BE2C (cell line): ENCODE results near the gene SLC8B1.

Source experiments
- DNase-seq: peaks from one replicate; pipeline ENCODE4 v3.0.0-alpha.2; 2020
- H3K27me3 ChIP-seq: fragments of 250-450 bp; sonication (Bioruptor Pico); 2 replicates; pipeline ENCODE4 v1.5.1; 2020; ENCODE audit warnings: mild to moderate bottlenecking
- H3K36me3 ChIP-seq: fragments of 250-450 bp; sonication (Bioruptor Pico); 2 replicates; pipeline ENCODE4 v1.5.1; 2020; ENCODE audit warnings: mild to moderate bottlenecking
- H3K4me1 ChIP-seq: fragments of 250-450 bp; sonication (Bioruptor Pico); 2 replicates; pipeline ENCODE4 v1.5.1; 2020
- H3K4me3 ChIP-seq: 2 replicates; pipeline ENCODE4 v1.5.1; 2011; ENCODE audit warnings: low read depth, low read length
- H3K9me3 ChIP-seq: fragments of 250-450 bp; sonication (Bioruptor Pico); 2 replicates; pipeline ENCODE4 v1.5.1; 2020
- TF ChIP-seq, protein P1 (sequence below): IDR thresholded peaks from 2 replicates; pipeline ENCODE4 v1.5.1; 2012; ENCODE audit warnings: mild to moderate bottlenecking, low read depth, low read length

SLC8B1 gene

DNA sequence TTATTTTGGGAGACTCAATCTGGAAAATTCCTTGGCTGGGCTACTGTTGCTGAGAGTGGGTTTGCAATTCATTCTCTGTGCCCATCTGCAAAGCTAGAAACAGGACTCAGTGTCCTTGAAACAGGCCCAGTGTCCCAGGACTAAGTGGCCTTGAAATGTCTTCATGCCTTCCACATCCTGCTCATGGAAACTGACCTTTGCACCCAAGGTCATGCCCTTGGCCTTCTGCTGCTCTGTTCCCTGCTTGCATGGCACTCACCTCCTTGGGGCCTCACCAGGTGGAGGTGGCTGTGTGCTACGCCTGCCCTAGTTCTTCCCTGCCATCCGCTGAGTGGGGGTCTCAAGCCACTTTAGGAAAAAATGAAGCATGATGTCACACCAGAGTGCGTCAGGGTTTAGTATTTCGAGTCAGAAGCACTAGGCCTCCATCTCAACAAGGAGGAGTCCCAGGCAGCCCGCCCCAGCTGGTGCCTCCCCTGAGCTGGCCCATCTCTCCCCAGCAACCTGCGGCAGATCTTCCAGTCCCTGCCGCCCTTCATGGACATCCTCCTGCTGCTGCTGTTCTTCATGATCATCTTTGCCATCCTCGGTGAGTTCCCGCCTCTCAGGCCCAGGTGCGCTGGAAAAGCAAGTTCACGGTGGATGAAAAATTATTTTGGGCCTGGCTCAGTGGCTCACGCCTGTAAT, 65.5 kb downstream of the SLC8B1 start:
- Histone ChIP-seq H3K27me3 (no peaks in the 10 kb centered on the region), H3K36me3 (peaks cover 13% of the 10 kb centered on the region), H3K9me3 (no peaks in the 10 kb centered on the region), H3K4me3 (no peak overlapping the region), H3K4me1 (peaks cover 9% of the 10 kb centered on the region)
- TF ChIP-seq, protein P1, sequence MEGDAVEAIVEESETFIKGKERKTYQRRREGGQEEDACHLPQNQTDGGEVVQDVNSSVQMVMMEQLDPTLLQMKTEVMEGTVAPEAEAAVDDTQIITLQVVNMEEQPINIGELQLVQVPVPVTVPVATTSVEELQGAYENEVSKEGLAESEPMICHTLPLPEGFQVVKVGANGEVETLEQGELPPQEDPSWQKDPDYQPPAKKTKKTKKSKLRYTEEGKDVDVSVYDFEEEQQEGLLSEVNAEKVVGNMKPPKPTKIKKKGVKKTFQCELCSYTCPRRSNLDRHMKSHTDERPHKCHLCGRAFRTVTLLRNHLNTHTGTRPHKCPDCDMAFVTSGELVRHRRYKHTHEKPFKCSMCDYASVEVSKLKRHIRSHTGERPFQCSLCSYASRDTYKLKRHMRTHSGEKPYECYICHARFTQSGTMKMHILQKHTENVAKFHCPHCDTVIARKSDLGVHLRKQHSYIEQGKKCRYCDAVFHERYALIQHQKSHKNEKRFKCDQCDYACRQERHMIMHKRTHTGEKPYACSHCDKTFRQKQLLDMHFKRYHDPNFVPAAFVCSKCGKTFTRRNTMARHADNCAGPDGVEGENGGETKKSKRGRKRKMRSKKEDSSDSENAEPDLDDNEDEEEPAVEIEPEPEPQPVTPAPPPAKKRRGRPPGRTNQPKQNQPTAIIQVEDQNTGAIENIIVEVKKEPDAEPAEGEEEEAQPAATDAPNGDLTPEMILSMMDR, result no peak
- DNase-seq, result no peak

- H3K9me3 ChIP-seq, result no peaks in the 10 kb centered on the region
- no peak overlapping the region for H3K4me3 ChIP-seq
- peaks cover 9% of the 10 kb centered on the region for H3K4me1 ChIP-seq
- no peak for DNase-seq
- peaks cover 10% of the 10 kb centered on the region for H3K36me3 ChIP-seq
- H3K27me3 ChIP-seq, result no peaks in the 10 kb centered on the region
- TF ChIP-seq, protein P1, result no peak
These were observed 66.3 kb downstream of the SLC8B1 start for GRCh38 chr12:113268621-113269020.

DNA sequence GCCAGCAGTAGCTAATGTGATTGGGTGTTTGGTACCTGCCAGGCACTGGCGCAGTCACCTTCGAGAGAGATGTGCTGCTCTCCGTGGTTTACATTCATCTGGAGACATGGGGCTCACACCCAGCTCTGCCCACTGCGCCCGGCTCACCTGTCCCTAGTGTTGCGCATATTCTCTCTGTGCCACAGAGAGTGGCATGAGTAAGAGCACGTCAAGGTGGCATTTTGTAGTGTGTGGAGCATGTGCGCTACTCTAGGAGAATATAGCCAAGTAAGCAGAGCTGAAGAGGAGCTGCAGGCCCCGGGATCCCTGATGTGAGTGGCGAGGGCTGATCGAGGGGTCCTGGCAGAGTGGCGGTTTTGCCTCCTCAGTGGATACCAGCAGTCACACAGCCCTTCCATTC, 66.8 kb downstream of the SLC8B1 start:
- no peak overlapping the region for H3K4me3 ChIP-seq
- peaks cover 9% of the 10 kb centered on the region; the same call in 1 of the 2 replicates for H3K36me3 ChIP-seq
- no peaks in the 10 kb centered on the region for H3K9me3 ChIP-seq
- DNase-seq, result no peak
- H3K4me1 ChIP-seq, result peaks cover 9% of the 10 kb centered on the region
- TF ChIP-seq, protein P1, result no peak
- no peaks in the 10 kb centered on the region for H3K27me3 ChIP-seq

GRCh38 chr12:113267621-113268020, 67.3 kb downstream of the SLC8B1 start:
- H3K36me3 ChIP-seq, result peaks cover 9% of the 10 kb centered on the region; the same call in 1 of the 2 replicates
- TF ChIP-seq, protein P1, result no peak

DNA sequence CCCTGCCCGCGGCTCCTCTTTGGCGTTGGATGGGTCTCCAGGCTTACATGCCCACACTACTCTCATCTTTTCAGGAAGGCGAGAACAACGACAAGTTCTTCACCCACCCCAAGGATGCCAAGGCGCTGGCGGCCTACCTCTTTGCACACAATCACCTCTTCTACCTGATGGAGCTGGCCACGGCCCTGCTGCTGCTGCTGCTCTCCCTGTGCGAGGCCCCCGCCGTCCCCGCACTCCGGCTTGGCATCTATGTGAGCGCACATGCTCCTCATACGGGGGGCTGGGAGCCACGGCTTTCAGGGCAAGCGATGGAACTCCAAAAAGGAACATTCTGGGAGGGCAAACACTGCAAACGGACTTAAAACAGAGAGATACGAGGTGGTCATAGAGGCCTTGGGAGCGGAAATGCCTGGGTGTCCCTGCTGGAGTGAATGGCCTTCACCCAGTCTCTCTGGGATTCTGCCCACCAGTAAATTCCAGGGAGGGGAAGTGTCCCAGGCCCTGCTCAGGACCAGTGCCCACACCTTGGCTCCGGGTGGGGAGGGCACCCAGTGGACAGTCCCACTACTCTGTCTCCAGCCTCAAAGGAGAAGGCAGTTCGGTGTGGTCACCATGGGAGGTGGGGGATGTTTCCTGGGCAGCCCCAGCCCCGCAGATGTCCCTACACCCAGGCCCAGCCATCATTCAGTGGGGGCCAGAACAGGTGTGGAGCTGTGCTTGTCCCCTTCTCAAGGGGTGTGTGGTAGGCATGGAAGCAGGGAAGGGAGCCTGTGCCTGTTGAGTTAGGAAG, 68.6 kb downstream of the SLC8B1 start:
- TF ChIP-seq, protein P1, result no peak
- Histone ChIP-seq H3K36me3 (peaks cover 9% of the 10 kb centered on the region; the same call in 1 of the 2 replicates), H3K4me1 (no peaks in the 10 kb centered on the region)

More at GRCh38 chr12:113267621-113268020, 67.3 kb downstream of the SLC8B1 start:
- H3K4me1 ChIP-seq, result peaks cover 9% of the 10 kb centered on the region
- DNase-seq, result no peak
- H3K27me3 ChIP-seq, result no peaks in the 10 kb centered on the region
- no peaks in the 10 kb centered on the region for H3K9me3 ChIP-seq
- no peak overlapping the region for H3K4me3 ChIP-seq

More for the DNA sequence above, 68.6 kb downstream of the SLC8B1 start:
- DNase-seq, result no peak
- Histone ChIP-seq H3K9me3 (no peaks in the 10 kb centered on the region), H3K27me3 (no peaks in the 10 kb centered on the region), H3K4me3 (no peak overlapping the region)
